ENCODE results near the gene UBE2D2.

DNA sequence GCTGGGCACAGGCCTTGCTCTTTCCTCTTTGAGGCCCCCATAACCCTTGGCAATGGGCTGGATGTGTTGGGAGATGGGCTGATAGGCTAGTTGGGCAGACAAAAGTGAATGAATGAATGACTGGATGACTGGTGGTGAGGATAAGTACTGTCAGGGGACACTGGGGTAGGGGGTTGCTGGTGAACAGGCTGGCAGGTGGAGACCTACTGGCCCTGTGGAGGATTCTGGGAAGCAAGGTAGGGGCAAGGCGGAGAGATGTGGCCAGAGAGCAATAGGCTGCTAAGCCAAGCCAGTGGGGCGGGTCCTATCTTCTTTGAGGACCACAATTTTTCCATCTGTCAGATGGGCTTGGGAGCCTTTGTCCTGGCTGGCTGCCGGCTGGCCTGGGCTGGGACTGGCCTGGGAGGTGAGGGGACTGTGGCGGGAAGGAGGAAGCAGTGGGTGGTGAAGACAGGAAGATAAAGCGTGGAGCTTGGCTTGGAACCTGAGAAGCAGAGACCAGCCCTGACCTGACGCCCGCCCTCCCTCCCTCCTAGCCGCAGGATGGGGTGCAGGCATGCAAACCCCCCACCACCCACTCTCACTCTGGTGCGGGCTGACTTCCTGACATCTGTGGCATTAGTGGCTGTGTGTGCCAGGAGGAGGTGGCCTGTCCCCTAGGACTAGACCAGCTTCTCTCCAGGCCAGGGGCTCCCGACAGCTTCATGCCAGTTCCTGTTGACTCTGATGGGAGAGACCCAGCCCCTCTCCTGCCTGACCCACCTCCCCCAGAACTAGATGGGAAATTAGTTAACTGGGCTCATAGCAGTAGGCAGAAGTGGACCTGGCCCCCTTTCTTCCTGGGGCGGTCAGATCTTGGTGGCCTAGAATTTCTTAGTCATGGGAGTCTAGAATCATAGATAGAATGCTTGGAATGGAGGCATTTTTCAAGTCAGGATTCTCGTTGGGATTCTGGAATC, 96.5 kb downstream of the UBE2D2 start:
- TF ChIP-seq, protein P1, sequence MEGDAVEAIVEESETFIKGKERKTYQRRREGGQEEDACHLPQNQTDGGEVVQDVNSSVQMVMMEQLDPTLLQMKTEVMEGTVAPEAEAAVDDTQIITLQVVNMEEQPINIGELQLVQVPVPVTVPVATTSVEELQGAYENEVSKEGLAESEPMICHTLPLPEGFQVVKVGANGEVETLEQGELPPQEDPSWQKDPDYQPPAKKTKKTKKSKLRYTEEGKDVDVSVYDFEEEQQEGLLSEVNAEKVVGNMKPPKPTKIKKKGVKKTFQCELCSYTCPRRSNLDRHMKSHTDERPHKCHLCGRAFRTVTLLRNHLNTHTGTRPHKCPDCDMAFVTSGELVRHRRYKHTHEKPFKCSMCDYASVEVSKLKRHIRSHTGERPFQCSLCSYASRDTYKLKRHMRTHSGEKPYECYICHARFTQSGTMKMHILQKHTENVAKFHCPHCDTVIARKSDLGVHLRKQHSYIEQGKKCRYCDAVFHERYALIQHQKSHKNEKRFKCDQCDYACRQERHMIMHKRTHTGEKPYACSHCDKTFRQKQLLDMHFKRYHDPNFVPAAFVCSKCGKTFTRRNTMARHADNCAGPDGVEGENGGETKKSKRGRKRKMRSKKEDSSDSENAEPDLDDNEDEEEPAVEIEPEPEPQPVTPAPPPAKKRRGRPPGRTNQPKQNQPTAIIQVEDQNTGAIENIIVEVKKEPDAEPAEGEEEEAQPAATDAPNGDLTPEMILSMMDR (IDR thresholded peaks at IDR 0.05) = no peak
- TF ChIP-seq POLR2A (IDR thresholded peaks at IDR 0.05) = no peak
